T-helper 2 cell treated with Interferon-gamma antibody and Interleukin-4, amounts not matched to agents 100 ng/mL and 5 ng/mL, for 36 hours (primary cell): ENCODE results near the gene HNF4A. TPM values are rescaled to one million over a fixed set of nuclear protein-coding genes. Genes with fewer than 3 reads are reported as not detected.

Experiments used
- intact Hi-C: fragments of 100-400 bp; cut with micrococcal nuclease; formaldehyde crosslinking; loops from one replicate; pipeline ENCODE4 v1.15.1; 2023
- total RNA-seq: library from RNA; stranded (reverse); gene quantifications from 2 replicates; pipeline ENCODE4 v1.2.3, GENCODE V29; 2022

The HNF4A gene
- total RNA-seq, 1 donor from 2014 or later = not detected

DNA sequence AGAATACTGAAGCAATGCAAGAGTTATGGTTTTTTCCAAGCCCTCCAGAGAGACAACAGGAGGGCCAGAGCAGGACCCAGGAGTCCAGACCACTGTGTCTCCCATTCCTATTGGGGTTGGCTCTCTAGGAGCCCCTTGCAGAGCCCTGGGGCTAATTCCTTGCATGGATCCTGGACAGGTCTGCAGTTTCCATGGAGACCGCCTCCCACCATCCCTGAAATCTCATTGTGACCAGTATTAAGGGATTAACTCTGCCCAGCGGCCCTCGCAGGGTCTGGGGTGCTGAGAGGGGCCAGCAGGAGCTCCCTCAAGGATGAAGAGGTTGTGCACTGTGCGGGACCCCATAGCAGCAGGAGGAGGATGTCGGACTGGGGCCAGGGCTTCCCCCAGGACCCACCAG lies 34.8 kb downstream of the HNF4A start:
- intact Hi-C loops = no loop called here

DNA sequence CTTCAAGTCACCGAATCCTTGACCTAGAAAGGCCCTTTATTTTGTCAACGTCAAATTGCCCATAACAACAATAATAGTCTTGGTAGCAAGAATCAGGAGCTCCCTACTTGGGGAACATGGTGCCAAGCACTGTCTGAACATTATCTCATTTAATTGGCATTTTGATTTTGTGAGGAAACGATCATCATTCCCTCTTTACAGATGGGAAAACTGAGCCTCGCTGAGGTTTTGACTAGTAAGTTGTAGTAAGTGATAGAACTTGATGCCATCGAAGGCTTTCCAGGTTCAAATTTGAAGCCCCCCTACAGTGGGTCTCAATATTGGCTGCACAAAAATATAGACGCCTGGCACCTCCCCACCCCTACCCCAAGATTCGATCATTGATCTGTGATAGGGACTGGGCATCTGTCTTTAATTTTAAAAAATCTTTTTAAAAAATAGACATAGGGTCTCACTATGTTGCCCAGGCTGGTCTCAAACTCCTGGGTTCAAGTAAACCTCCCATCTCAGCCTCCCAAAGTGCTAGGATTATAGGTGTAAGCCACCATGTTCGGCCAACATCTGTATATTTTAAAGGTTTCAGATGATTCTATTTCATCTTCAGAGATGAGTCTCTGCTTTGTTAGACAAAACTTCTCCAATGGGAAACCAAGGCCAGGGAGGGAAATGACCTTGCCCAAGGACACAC lies 36.7 kb downstream of the HNF4A start:
- intact Hi-C loops = no loop called here

DNA sequence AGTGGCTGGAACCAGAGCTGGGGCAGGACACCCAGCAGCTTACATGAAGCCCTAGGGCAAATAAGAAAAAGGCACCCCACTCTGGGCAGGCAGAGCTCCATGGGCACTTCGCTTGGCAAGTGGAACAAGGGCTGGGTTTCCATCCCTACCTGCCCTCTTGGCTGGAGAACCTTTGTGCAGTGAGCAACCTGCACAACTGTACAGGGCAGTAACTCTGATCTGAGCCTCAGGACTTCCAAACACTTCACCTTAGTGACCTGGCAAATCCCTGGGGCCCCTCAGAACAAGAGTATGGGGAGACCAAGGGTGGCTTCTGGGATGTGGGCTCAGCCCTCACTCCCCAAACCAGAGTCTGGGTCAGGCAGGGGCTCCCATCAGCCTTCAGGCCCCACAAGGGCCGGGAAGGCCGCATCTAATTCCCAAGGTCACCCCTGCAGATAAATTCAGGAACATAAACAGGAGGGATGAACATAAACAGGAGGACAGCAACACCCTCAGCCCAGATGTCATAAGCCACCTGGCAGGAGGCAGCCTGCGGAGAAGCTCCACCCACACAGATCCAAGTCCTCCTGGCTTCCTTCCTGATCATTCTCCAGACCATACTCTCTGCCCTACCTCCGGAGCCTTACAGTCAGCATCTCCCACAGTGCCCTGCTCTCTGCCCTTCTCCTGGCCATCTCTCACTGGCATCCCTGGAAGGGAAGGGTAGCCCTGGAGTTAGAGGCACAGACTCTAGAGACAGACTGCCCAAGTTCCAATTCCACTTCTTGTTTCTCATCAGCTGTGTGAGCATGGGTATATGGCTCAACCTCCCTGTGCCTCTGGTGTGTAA lies 37.5 kb downstream of the HNF4A start:
- intact Hi-C loops = no loop called here

DNA sequence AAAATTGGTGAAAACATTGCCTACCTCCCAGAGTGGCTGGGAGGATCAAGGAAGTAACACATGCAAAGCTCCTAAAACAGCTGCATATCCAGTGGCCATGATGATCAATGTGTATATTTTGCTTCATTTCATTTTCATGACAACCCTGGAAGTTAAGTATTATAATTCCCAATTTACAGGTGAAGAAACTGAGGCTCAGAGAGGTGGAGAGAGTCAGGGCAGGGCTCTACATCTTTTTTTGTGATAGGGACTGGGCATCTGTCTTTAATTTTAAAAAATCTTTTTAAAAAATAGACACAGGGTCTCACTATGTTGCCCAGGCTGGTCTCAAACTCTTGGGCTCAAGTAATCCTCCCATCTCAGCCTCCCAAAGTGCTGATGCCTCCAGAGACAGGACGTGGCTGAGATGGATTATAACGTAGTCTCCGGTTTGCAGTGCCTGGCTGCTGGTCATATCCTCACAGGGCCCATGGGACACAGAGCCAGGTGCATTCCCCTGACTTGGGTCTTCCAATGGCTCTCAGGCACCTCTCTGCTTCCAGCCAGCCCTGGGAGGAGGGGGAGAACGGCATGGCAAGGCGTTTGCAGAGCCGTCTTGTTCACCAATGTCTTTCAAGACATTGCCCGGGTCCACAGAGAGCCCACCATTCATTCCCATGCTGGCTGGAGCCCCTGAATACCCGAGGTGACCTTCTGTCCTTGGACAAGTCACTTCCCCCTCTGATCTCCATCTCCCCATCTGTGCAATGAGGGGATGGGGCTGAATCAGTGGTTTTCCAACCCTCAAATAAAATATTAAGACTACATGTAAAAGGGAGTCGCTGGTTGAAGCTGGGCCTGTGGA lies 38.3 kb downstream of the HNF4A start:
- intact Hi-C loops = no loop called here

DNA sequence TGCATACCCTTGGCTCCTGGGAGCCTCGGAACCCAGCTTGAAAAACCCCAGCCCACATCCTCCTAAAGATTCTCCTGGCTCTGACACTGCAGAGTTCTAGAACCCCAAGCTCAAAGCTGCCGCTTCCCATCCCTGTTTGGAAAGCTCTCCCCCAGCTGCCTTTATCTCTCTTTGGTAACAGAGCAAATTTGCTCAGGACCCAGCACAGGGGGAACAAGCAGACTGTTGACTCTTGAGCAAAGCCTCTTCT lies 38.9 kb downstream of the HNF4A start:
- intact Hi-C loops = no loop called here

DNA sequence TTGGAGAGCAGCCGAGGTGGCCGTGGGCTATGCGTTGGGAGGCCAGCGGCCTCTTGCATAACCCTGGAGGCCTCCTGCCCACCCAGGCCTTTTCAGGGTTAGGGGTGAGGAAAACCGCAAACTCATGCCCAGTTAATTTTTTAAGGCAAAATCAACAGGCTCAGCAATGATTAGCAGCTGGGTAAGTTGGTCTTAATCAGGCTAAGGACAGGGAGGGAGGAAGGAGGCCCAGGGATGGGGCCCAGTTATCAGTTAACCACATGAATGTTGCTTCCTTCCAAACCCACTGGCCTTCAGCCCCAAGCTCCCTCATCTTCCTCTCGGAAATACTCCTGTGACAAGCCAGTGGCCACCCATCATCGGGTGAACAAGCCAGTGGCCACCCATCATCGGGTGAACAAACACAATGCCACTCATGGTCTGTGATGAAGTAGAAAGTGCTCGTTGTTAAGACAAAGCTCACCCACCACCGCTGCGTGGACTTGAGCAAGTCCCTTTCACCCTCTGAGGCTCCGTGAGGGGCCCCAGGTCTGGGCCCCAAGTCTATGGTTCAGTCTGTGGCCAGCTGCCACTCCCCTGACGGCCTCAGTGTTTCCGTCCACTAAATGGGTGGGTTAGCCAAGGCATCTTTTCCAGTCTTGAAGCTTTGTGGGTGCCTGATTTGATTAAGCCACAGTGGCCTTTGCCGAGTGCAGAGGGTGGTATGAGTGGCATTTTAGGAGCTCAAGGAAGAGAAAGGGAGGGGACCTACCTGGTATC lies 39.4 kb downstream of the HNF4A start:
- intact Hi-C loops = no loop called here

DNA sequence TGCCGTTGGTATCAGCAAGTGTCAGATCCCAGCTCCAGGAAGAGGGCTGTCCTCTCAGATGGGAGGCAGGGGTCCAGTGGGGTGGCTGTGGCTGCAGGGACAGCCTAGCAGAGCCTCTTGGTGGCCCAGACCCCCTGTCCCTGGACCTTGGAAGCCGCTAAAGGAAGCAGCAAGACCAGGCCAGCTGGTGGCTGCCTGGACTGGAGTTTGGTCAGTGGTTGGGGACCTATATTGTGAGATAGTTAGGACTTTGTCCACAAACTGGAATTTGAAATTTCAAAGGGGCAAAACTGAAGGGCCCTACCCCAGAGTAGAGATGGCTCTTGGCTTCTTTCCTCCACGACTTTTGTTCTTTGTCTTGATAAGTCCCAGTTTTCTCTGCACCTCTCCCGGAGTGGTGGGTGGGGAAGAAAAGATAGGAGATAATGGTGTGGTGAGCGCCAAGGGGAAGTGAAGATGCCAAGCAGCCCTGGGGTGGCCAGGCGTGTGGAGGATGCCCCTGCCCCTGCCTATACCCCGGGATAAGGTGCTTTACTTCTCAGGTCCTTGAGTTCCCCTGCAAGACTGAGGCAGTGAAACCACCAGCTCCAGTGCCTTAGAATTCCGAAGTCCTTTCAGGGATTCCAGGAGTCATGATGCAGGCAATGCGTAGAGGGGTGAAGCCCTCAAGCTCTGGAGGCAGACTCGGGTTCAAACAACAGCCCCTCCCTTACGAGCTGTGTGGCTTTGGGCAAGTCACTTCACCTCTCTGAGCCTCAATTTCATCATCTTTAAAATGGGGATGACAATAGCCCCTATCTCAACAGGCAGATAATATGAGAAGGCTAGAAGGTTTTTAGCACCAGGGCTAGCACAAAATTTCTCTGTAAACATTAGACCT lies 40.2 kb downstream of the HNF4A start:
- intact Hi-C loops = no loop called here

DNA sequence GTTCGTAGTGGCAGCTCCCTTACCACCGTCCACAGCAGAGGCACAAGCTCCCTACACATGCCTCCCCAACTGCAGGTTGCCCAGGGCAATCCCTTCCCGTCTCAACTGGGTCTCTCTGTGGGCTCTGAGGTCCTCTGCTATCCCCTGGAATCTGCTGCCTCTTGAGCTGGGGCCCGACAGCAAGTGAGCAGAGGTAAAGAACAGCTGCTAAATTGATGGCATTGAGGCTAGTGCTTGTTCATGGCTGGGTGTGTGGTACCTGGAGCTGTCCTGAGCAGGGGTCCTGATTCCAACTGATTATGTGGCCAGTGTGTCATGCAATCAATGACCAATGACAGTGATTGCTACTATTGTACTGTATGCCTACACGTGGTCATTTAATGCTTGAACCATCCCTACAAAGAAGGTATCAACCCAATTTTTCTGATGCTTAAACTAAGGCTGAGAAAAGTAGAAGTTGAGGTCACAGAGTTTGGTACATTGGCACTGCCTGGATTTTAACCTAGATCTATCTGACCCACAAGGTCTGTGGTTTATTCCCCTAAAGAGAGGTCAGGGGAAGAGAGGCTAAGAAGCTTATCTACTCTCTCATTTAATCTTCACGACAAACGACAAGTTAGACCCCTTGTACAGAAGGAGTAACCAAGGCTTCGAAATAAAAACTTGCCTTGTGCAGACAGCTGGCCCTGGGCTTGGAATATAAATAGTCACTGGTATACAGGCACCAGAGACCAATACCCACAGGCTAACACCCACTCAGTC lies 41.1 kb downstream of the HNF4A start:
- intact Hi-C loops = no loop called here

DNA sequence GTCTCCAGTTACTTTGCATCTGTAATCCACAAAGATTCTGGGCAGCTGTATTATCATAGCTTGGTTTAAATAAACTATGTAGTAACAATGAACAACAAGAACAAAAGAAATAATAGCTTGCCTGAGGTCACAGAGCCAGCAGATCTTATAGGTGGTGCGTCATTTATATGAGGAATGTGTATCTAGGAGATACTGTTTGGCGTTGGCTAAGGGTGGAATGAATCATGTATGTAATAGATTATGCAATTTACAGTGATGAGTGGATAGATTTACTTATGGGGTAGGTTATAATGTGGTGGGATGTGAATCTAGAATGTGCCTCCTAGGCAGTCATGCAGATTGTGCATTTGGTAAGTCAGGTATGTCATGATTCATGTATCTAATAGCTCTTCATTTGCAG lies 42.8 kb downstream of the HNF4A start:
- intact Hi-C loops = no loop called here

DNA sequence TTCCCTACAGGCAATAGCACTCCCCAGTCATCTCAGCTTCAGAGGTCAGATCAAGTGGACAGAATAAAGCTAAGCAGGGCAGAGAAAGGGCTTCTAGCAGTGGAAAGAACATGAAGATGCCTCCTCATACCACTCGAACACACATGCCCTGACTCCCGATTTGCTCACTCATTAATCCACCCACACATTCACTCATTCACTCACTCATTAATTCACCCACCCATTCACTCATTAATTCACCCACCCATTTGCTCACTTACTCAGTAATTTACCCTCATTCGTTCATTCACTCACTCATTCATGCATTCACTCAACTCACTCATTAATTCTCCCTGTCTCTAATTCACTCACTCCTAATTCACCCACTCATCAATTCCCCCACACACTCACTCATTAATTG lies 43.9 kb downstream of the HNF4A start:
- intact Hi-C loops = no loop called here

DNA sequence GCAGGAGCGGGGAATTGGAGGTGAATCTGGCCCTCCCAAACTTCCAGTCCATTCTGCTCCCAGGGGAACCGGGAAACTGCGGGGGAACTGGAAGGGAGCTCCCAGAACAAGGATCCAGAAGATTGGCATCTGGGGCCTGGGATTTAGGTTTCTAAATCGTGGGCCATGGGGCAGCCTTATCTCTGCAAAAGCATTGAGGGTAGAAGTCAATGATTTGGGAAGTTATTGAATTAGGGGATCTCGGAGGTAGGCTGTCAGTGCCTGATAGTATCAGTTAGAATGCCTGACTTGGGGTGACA lies 45.1 kb downstream of the HNF4A start:
- intact Hi-C loops = no loop called here

DNA sequence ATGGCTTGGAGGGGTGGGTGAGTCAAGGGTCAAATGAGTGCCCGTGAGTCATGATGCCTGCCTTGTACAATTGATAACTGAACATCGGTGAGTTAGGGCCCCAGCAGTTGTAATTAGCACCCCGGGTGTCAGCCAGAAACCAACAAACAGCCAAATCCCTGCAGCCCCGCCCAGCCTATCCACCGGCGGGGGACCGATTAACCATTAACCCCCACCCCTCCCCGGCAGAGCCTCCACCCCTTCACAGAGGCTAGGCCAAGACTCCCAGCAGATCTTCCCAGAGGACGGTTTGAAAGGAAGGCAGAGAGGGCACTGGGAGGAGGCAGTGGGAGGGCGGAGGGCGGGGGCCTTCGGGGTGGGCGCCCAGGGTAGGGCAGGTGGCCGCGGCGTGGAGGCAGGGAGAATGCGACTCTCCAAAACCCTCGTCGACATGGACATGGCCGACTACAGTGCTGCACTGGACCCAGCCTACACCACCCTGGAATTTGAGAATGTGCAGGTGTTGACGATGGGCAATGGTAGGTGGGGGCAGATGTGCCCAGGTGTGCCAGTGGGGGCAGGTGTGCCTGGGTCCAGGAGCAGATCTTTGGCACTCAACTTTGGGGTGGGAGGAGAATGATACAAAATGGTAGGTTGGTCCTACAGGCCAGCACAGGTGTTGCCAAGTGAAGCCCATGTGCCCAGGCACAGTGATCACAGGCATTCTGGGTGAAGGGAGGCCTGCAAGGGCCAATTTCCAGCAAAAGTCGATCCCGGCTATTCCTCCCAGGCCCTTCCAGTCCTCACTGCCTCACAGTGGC lies 45.7 kb downstream of the HNF4A start:
- intact Hi-C loops = no loop called here

DNA sequence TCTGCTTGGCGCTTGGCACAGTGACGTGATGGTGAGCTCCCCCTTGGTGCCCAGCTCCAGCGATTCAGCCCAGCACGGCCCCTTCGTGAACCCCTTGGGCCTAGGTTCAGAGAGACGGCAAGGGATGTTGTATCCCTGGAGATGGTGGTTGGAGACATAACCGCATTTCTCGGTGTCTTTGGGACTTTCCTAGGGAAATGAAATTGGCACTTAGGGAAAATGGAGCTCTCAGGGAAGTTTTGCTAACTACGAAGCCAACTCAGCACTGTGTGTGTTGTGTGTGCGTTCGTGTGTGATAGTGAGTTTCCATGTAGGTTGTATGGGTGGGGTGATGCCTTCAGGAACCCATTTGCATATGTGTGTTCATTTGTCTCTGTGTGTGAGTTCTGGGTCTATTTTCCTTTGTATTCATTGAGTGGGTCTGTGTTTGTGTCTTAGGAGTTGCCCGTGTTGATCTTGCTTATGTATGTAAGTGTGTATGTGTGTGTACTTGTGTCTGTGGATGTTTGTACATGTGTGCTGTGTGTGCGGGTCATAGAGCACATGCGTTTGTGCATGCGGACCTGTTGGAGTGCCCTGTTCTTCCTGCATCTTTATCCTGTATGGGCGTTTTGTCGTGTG lies 46.4 kb downstream of the HNF4A start:
- intact Hi-C loops = no loop called here

DNA sequence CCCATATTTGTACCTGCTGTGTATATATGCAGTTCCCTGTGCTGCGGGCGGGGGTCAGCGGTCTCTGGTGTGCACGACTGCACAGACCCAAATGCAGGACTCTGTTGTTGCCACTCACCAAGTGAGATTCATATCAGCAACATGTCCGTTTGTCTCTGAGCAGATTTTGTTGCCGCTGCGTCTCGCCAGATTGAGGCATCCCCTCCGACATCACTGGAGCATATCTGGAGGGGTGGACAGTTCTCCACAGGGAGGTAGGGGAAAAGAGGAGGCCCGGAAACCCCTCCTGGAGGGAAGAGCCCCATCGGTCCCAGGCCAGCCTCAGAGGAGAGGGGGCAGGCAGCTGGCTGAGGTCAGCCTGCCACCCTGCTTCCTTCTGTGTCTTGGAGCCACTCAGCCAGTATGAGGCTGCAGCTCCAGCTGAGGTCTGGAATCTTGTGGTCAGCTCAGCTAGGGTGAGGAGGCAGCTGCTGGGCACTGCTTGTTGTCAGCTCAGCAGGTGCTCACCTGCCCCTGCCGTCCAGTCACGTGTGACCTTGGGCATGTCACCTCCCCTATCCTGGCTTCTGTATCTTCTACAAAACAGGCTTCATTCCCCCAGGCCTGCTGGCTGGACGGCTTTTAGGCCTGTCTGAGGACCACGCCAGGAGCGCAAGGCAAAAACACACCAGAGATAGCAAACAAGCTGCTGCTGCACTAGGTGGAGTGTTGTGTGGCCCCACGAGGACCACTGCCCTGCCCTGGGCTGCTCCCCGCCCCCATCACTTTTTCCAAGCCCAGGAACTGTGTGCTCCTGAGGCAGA lies 47.1 kb downstream of the HNF4A start:
- intact Hi-C loops = no loop called here

DNA sequence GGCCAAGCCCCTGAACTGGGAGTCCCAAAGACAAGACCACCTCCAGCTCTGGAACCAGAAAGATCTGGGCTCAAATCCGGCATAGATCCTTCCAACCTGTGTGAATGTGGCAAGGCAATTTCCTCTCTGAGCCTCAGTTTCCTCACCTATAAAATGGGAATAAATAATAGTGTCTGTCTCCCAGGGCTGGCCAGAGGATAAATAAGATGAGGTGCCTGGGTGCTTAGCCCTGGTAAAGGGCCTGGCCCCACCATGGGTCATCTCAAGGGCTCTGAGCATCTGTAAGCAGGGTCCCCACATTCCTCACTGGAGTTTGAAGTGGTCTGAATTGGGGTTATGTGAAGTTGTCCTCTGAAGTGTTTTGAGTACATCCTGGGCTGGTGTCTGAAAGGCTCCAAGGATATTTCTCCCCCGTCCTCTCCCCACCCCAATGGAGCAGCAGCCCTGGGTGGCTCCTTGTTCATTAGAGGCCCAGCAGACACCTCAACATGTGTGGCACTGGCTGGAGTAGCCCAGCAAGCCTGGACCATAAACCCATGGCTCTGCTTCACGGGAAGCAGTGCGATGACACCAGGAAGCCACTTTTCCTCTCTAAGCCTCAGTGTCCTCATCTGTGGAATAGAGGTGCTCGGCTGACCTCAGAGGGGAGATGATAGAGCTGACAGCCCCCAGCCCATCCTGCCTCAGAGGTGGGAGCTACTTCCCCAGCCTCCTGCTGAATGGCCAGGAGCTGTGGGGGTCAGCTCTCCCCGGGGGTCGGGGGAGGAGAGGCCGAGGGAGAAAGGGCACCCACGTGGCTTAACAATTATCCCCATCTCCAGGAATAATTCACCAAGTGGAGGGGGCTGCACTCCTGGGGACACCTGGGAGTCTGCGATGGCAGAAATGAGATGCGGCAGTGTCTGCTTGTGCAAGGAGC lies 48.0 kb downstream of the HNF4A start:
- intact Hi-C loops = no loop called here

DNA sequence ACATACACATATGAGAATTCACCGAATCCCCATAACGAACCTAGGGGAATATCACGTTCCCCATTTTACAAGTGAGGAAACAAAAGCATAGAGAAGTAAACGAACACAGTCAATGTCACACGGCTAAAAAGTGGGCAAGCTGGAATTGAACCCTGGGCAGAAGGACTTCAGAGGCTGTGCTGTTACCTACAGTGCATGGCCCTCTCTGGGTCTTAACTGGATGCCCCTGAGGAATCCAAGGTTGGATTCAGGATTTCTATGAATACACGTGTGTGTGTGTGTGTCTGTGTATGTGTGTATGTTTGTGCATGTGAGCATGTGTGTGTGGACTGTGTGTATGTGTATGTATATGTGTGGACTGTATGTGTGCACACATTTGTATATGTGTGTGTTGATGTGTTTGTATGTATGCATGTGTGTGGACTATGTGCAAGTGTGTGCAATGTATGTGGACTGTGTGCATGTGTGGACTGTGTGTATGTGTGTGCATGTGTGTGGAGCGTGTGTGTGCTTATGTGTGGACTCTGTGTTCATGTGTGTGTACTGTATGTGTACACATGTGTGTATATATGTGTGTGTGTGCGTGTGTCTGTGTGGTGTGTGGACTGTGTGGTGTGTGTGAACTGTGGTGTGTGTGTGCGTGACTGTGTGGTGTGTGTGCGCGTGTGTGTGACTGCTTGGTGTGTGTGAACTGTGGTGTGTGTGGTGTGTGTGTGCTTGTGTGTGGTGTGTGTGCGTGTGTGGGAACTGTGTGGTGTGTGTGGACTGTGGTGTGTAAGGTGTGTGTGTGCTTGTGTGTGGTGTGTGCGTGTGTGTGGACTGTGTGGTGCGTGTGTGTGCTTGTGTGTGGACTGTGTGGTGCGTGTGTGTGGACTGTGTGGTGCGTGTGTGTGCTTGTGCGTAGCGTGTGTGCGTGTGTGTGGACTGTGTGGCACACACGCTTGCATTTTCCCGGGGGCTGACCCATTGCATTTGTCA lies 49.0 kb downstream of the HNF4A start:
- intact Hi-C loops = no loop called here
